GM13976 (cell line): ENCODE results near the gene PLEKHA7.

ENCODE experiments used
- DNase-seq: peaks from one replicate; pipeline ENCODE4 v3.0.0; 2012; ENCODE audit warnings: low spot score
- CTCF ChIP-seq: IDR thresholded peaks from 2 replicates; pipeline ENCODE4 v1.5.1; 2012; ENCODE audit warnings: borderline replicate concordance, mild to moderate bottlenecking; ENCODE audit not compliant: insufficient read depth; ENCODE audit errors: extremely low read depth, missing control alignments, control extremely low read depth
- in situ Hi-C: fragments of 300-500 bp; cut with MboI; formaldehyde crosslinking; loops from one replicate; pipeline ENCODE4 v1.12.0; 2022; ENCODE audit warnings: low sequenced_read_pairs, mixed read lengths, inconsistent platforms; ENCODE audit not compliant: unreplicated experiment

Gene PLEKHA7

GRCh38 chr11:16744128-16744725 lies 270.0 kb downstream of the PLEKHA7 start:
- TF ChIP-seq CTCF = no peak
- in situ Hi-C loops = no loop called here
- no peak for DNase-seq

DNA sequence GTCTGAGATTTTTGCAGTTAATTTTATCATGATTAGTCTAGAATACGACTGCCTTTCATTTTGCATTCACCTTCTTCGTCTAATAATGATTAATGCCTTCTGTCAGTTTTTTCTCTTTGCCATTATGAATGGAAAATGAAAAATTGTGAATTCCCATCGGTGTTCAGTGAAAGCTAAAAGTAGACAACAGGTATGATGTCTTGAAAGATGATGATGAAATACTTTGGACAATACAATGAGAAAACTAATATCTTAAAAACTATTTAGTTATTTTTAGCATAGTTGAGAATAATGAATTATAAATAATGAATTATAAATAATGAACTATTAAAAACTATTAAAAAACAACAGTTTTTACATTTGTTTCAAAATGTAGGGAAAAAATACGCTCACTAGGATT lies 270.7 kb downstream of the PLEKHA7 start:
- TF ChIP-seq CTCF = no peak
- DNase-seq = no peak
- in situ Hi-C loops = no loop called here

- no peak for TF ChIP-seq CTCF
- in situ Hi-C loops = no loop called here
- DNase-seq = no peak
Observed at GRCh38 chr11:16741473-16741872, 272.7 kb downstream of the PLEKHA7 start.

DNA sequence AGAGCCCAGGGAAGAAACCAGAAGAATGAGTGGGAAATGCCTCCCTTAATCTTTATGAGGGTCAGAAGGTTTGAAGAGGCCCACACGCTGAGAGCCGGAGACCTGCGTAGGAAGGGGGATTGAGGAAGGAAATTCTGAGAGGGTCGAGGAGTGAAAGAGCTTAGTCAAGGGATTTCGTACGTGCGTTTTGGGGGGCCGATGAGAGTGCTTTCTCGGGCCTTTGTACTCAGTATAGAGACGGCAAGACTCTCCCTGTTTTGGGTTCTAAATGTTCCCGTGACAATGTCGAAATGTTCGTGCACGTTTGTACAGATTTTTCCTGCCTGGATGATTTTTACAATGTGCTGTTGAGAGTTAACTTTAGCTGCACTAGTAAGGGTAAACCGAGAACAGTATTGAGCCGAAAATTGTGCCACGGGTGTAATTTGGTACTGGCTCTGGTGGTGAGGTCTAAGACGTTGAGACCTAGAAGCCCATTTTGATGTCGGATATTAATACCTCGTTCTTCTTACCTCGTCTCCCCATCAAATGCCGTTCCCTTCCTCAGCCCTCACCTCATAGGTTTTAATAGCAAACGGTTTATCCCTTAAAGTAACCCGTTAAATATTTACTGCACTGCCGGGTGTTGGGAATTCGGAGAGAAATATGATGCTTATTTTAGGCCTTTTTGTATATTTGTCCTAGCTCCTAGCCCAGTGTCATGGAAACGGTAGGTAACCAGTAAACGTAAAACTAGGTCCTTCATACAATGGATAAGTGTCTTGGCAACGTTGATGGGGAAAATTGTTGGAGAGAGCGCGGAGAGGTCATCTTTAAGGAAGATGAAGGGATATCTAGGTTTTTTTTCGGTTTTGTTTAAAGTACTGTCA lies 275.0 kb downstream of the PLEKHA7 start:
- in situ Hi-C loops = no loop called here
- DNase-seq = no peak
- TF ChIP-seq CTCF = no peak

- DNase-seq = peak; percentile 90
- in situ Hi-C loops = no loop called here
- no peak for TF ChIP-seq CTCF
Observed at GRCh38 chr11:16738193-16738946, 275.8 kb downstream of the PLEKHA7 start, which contains the start of gene C11orf58. TSS of gene C11orf58 (plus strand) at chr11:16738647. CDS start at chr11:16738779, 132 bp downstream.

DNA sequence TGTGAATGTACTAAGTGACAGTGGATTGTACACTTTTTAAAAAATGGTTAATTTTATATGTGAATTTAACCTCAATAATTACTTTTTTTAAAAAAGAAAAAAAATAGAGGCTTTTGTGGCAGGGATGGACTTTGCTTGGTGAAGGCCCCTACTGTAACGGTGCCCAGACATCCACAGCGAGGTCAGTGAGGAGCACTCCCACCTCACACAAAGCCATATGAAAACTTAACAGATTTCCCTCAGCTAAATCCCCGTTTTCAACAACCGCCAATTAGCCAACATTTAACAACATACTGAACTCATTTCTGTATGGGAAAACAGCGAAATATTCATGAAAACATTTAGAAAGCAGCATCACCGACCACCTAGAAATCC lies 276.4 kb downstream of the PLEKHA7 start:
- TF ChIP-seq CTCF = no peak
- no peak for DNase-seq
- in situ Hi-C loops = no loop called here
